RWPE2 (cell line): ENCODE data around the gene AHNAK.

ENCODE experiments used
- ATAC-seq: fragments of 200-7000 bp; cut with Tn5 transposase; 3 replicates; pipeline ENCODE4 v1.9.1; 2021; ENCODE audit warnings: low read depth
- DNase-seq: peaks from one replicate; pipeline ENCODE4 v3.0.0-alpha.2; 2020; ENCODE audit warnings: low spot score
- H3K27ac ChIP-seq: fragments of 450-650 bp; 2 replicates; pipeline ENCODE4 v1.5.1; 2017; ENCODE audit warnings: mild to moderate bottlenecking; ENCODE audit not compliant: poor library complexity, severe bottlenecking
- H3K27me3 ChIP-seq: fragments of 250-450 bp; sonication (Bioruptor Pico); 2 replicates; pipeline ENCODE4 v1.5.1; 2021; ENCODE audit warnings: mild to moderate bottlenecking, moderate library complexity; ENCODE audit not compliant: insufficient read depth, poor library complexity, severe bottlenecking
- H3K36me3 ChIP-seq: fragments of 250-450 bp; sonication (Bioruptor Pico); 2 replicates; pipeline ENCODE4 v1.5.1; 2020; ENCODE audit warnings: low read depth, mild to moderate bottlenecking, moderate library complexity
- H3K4me1 ChIP-seq: fragments of 250-450 bp; sonication (Bioruptor Pico); 2 replicates; pipeline ENCODE4 v1.5.1; 2021; ENCODE audit warnings: mild to moderate bottlenecking, moderate library complexity; ENCODE audit not compliant: insufficient read depth, poor library complexity, severe bottlenecking
- H3K4me3 ChIP-seq: fragments of 250-450 bp; sonication (Bioruptor Pico); 2 replicates; pipeline ENCODE4 v1.5.1; 2021; ENCODE audit warnings: mild to moderate bottlenecking, moderate library complexity; ENCODE audit not compliant: severe bottlenecking
- H3K9me3 ChIP-seq: fragments of 250-450 bp; sonication (Bioruptor Pico); 2 replicates; pipeline ENCODE4 v1.5.1; 2021; ENCODE audit warnings: mild to moderate bottlenecking, moderate library complexity; ENCODE audit not compliant: severe bottlenecking
- CTCF ChIP-seq: fragments of 450-650 bp; IDR thresholded peaks from one replicate; pipeline ENCODE4 v1.5.1; 2017; ENCODE audit warnings: mild to moderate bottlenecking, moderate library complexity; ENCODE audit not compliant: poor library complexity, severe bottlenecking

Gene AHNAK

GRCh38 chr11:62445314-62445740, 101.3 kb downstream of the AHNAK start:
- ATAC-seq (no peak), DNase-seq (no peak)
- peaks cover 4% of the 10 kb centered on the region for H3K4me1 ChIP-seq
- no peaks in the 10 kb centered on the region for H3K27me3 ChIP-seq
- no peaks in the 10 kb centered on the region for H3K36me3 ChIP-seq
- H3K27ac ChIP-seq = no peak overlapping the region
- no peak overlapping the region for H3K4me3 ChIP-seq
- no peak for TF ChIP-seq CTCF
- no peaks in the 10 kb centered on the region for H3K9me3 ChIP-seq

GRCh38 chr11:62444835-62445234, 101.8 kb downstream of the AHNAK start:
- Histone ChIP-seq H3K4me3 (no peak overlapping the region), H3K27me3 (no peaks in the 10 kb centered on the region), H3K4me1 (peaks cover 4% of the 10 kb centered on the region), H3K9me3 (no peaks in the 10 kb centered on the region), H3K27ac (no peak overlapping the region), H3K36me3 (no peaks in the 10 kb centered on the region)
- DNase-seq = no peak
- ATAC-seq = no peak
- no peak for TF ChIP-seq CTCF

- H3K4me3 ChIP-seq = no peak overlapping the region
- H3K36me3 ChIP-seq = no peaks in the 10 kb centered on the region
- TF ChIP-seq CTCF = no peak
- no peaks in the 10 kb centered on the region for H3K27me3 ChIP-seq
- no peaks in the 10 kb centered on the region for H3K9me3 ChIP-seq
- no peak overlapping the region for H3K27ac ChIP-seq
- H3K4me1 ChIP-seq = no peaks in the 10 kb centered on the region
- no peak for ATAC-seq
- DNase-seq = no peak
These were observed 102.3 kb downstream of the AHNAK start for GRCh38 chr11:62444236-62444833.

- Histone ChIP-seq H3K36me3 (no peaks in the 10 kb centered on the region), H3K4me3 (no peak overlapping the region), H3K4me1 (no peaks in the 10 kb centered on the region), H3K9me3 (no peaks in the 10 kb centered on the region), H3K27ac (no peak overlapping the region), H3K27me3 (no peaks in the 10 kb centered on the region)
- no peak for ATAC-seq
- no peak for TF ChIP-seq CTCF
- no peak for DNase-seq
These were observed 103.0 kb downstream of the AHNAK start for GRCh38 chr11:62443390-62444235.
